SU-DHL-6 (cell line): ENCODE measurements around the gene RPL34.

Experiments
- H2AFZ ChIP-seq: fragments of 200-600 bp; sonication (generic); 2 replicates; pipeline ENCODE4 v1.6.1; 2014; ENCODE audit warnings: low read depth, mild to moderate bottlenecking, moderate library complexity, mixed read lengths, antibody characterized with exemption, low read length; ENCODE audit not compliant: severe bottlenecking
- H3F3A ChIP-seq: fragments of 200-600 bp; shearing (Covaris generic); 2 replicates; pipeline ENCODE4 v1.6.0; 2016; ENCODE audit warnings: antibody characterized with exemption, mild to moderate bottlenecking; ENCODE audit not compliant: insufficient read depth
- H3K27ac ChIP-seq: fragments of 200-600 bp; sonication (generic); 2 replicates; pipeline ENCODE4 v1.5.1; 2016; ENCODE audit warnings: low read depth, mild to moderate bottlenecking, low read length, moderate library complexity, mixed read lengths
- H3K27me3 ChIP-seq: fragments of 200-600 bp; sonication (generic), shearing (Covaris generic); 2 replicates; pipeline ENCODE4 v1.6.0; 2014; ENCODE audit warnings: mild to moderate bottlenecking, low read length
- H3K36me3 ChIP-seq: fragments of 200-600 bp; sonication (generic); 2 replicates; pipeline ENCODE4 v1.6.1; 2014; ENCODE audit warnings: mild to moderate bottlenecking, low read length, mixed read lengths
- H3K4me2 ChIP-seq: fragments of 300-600, 200-600 bp; shearing (Covaris generic), sonication (generic); 2 replicates; pipeline ENCODE4 v1.6.0; 2014; ENCODE audit warnings: low read length, low read depth, mild to moderate bottlenecking; ENCODE audit not compliant: poor library complexity, severe bottlenecking
- H3K4me3 ChIP-seq: fragments of 200-600 bp; sonication (generic); 2 replicates; pipeline ENCODE4 v1.5.1; 2014; ENCODE audit warnings: antibody characterized with exemption, low read length, mild to moderate bottlenecking, mixed read lengths; ENCODE audit not compliant: insufficient read depth, poor library complexity, severe bottlenecking
- H3K79me2 ChIP-seq: fragments of 200-600 bp; sonication (generic); 2 replicates; pipeline ENCODE4 v1.6.1; 2014; ENCODE audit warnings: mild to moderate bottlenecking, low read length, moderate library complexity; ENCODE audit not compliant: insufficient read depth
- H3K9ac ChIP-seq: fragments of 200-600 bp; sonication (generic); 2 replicates; pipeline ENCODE4 v1.7.0; 2014; ENCODE audit warnings: mild to moderate bottlenecking, low read length
- H3K9me2 ChIP-seq: fragments of 200-600 bp; sonication (generic); replicated peaks from 2 replicates; pipeline ENCODE4 v1.6.1; 2014; ENCODE audit warnings: low read length; ENCODE audit not compliant: insufficient read depth
- H3K9me3 ChIP-seq: fragments of 200-600 bp; sonication (generic); 2 replicates; pipeline ENCODE4 v1.6.1; 2014; ENCODE audit warnings: low read length, mixed read lengths; ENCODE audit not compliant: insufficient read depth
- H4K20me1 ChIP-seq: fragments of 200-600 bp; sonication (generic); 2 replicates; pipeline ENCODE4 v1.6.1; 2014; ENCODE audit warnings: low read depth, mild to moderate bottlenecking, antibody characterized with exemption, low read length, moderate library complexity, mixed read lengths
- EZH2phosphoT487 ChIP-seq: fragments of 200-600 bp; sonication (generic), shearing (Covaris generic); conservative IDR thresholded peaks from 2 replicates; pipeline ENCODE4 v1.6.1; 2018; ENCODE audit warnings: mild to moderate bottlenecking, antibody characterized with exemption, low read length, moderate library complexity, mixed read lengths
- TF ChIP-seq, protein P1 (sequence below): fragments of 200-600 bp; sonication (generic); IDR thresholded peaks from one replicate; pipeline ENCODE4 v1.5.1; 2017; ENCODE audit warnings: antibody characterized with exemption, mild to moderate bottlenecking, low read length, moderate library complexity; ENCODE audit not compliant: insufficient read depth, poor library complexity, severe bottlenecking

Gene RPL34

DNA sequence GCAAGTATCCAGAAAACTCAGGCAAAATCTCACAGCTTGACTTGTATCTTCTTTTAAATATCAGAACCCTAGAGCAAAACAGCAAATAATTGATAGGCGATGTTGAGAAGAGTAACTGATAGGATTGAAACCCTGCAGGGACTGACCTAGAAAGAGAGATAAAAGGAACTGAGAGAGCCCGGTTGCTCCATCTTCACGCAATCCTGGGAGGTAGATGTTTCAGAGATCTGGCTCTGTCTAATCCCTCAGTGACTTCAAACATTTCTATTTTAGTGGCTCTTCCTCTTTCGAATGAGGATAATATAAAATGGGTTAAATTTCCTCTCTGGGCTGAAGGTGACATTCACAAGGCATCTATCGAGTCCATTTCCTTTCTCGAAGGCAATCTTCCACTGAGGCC, 39.3 kb upstream of the RPL34 start:
- TF ChIP-seq EZH2phosphoT487 = no peak
- TF ChIP-seq, protein P1, sequence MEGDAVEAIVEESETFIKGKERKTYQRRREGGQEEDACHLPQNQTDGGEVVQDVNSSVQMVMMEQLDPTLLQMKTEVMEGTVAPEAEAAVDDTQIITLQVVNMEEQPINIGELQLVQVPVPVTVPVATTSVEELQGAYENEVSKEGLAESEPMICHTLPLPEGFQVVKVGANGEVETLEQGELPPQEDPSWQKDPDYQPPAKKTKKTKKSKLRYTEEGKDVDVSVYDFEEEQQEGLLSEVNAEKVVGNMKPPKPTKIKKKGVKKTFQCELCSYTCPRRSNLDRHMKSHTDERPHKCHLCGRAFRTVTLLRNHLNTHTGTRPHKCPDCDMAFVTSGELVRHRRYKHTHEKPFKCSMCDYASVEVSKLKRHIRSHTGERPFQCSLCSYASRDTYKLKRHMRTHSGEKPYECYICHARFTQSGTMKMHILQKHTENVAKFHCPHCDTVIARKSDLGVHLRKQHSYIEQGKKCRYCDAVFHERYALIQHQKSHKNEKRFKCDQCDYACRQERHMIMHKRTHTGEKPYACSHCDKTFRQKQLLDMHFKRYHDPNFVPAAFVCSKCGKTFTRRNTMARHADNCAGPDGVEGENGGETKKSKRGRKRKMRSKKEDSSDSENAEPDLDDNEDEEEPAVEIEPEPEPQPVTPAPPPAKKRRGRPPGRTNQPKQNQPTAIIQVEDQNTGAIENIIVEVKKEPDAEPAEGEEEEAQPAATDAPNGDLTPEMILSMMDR = no peak
- H3K27ac ChIP-seq = no peak overlapping the region
- no peaks in the 10 kb centered on the region for H3K27me3 ChIP-seq
- no peak overlapping the region for H3K9ac ChIP-seq
- no peak overlapping the region for H2AFZ ChIP-seq
- no peak overlapping the region for H3K4me2 ChIP-seq
- no peak overlapping the region for H3K4me3 ChIP-seq
- no peaks in the 10 kb centered on the region for H4K20me1 ChIP-seq
- no peaks in the 10 kb centered on the region for H3F3A ChIP-seq
- H3K9me2 ChIP-seq = no peaks in the 10 kb centered on the region
- no peaks in the 10 kb centered on the region for H3K9me3 ChIP-seq
- H3K79me2 ChIP-seq = no peaks in the 10 kb centered on the region
- H3K36me3 ChIP-seq = no peaks in the 10 kb centered on the region

DNA sequence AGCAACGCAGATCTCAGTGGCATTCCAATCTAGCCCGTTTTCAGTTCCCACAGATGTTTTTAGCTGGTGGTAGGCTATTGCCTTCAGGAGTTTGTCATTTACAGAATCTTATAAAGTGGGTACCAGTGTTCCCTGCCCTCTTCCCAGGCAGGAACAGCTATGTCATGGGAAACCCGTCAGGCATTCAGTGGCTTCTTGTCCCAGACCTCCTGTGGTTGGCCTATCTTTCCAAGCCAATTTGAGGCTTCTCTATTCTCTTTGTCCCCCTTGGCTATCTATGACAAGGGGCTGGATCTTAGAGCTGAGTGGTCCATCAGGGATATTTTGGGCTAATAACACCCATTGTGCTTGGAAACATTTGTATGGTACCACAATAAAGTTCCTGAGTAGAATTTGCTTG, 33.6 kb upstream of the RPL34 start:
- Histone ChIP-seq H2AFZ (no peak overlapping the region), H4K20me1 (no peaks in the 10 kb centered on the region), H3K4me2 (no peak overlapping the region), H3K9me2 (no peaks in the 10 kb centered on the region), H3K9me3 (no peaks in the 10 kb centered on the region), H3K27me3 (no peaks in the 10 kb centered on the region), H3K27ac (no peak overlapping the region), H3K9ac (no peak overlapping the region), H3K79me2 (no peaks in the 10 kb centered on the region), H3K4me3 (no peak overlapping the region), H3F3A (no peaks in the 10 kb centered on the region), H3K36me3 (no peaks in the 10 kb centered on the region)
- TF ChIP-seq, protein P1 = no peak
- TF ChIP-seq EZH2phosphoT487 = no peak

DNA sequence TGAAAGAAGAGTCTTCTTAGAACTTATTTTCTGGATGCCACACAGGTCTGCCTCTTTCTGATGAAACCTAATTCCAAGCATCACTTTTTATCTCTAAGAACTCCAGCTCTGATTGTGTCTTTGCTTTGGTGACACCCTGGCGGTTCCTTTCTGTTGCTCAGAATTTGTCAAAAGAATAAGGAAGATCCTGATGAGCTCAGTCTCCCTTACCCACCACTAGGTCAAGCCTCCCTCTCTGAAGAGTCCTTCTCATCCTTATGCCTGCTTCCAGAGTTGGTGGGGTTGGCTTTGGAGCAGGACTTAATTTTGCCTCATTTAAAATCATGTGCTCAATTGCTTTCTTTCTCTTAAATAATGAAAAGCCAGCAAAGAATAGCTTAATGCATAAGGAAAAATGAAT, 31.5 kb upstream of the RPL34 start:
- Histone ChIP-seq H3K9ac (no peak overlapping the region), H3K79me2 (no peaks in the 10 kb centered on the region), H3K9me2 (no peaks in the 10 kb centered on the region), H3K36me3 (no peaks in the 10 kb centered on the region), H3K9me3 (no peaks in the 10 kb centered on the region), H2AFZ (no peak overlapping the region), H4K20me1 (no peaks in the 10 kb centered on the region), H3K27me3 (no peaks in the 10 kb centered on the region), H3K27ac (no peak overlapping the region), H3K4me2 (no peak overlapping the region), H3K4me3 (no peak overlapping the region), H3F3A (no peaks in the 10 kb centered on the region)
- no peak for TF ChIP-seq EZH2phosphoT487
- TF ChIP-seq, protein P1 = no peak
